GM10266 (cell line): Measurements from ENCODE around the gene ITGA6.
"Not testable (repeated sequence)": the region's sequence is repeated elsewhere in the genome, so short reads cannot be mapped to it uniquely, and the experiment has no call there.

Experiments used
- DNase-seq: peaks from one replicate; pipeline ENCODE4 v3.0.0; 2012; ENCODE audit errors: extremely low spot score
- CTCF ChIP-seq: IDR thresholded peaks from 2 replicates; pipeline ENCODE4 v1.5.1; 2012; ENCODE audit warnings: mild to moderate bottlenecking, low read depth; ENCODE audit not compliant: control insufficient read depth, insufficient read depth; ENCODE audit errors: missing control alignments

ITGA6 gene

GRCh38 chr2:172545408-172546075 lies 118.2 kb downstream of the ITGA6 start:
- no peak for DNase-seq
- no peak for TF ChIP-seq CTCF

GRCh38 chr2:172549131-172549530 lies 121.7 kb downstream of the ITGA6 start:
- no peak for TF ChIP-seq CTCF
- no peak for DNase-seq

- not testable (repeated sequence) for DNase-seq
Measured at GRCh38 chr2:172549802-172550201, 122.4 kb downstream of the ITGA6 start.

- no peak for TF ChIP-seq CTCF
- no peak for DNase-seq
Measured at GRCh38 chr2:172550419-172550818, 123.0 kb downstream of the ITGA6 start.

GRCh38 chr2:172551271-172551670 lies 123.9 kb downstream of the ITGA6 start:
- TF ChIP-seq CTCF, result no peak
- DNase-seq, result no peak

GRCh38 chr2:172552547-172553291 lies 125.3 kb downstream of the ITGA6 start:
- no peak for TF ChIP-seq CTCF

GRCh38 chr2:172554352-172555271 lies 127.2 kb downstream of the ITGA6 start:
- TF ChIP-seq CTCF, result no peak
- no peak for DNase-seq

More at GRCh38 chr2:172552547-172553291, 125.3 kb downstream of the ITGA6 start:
- no peak for DNase-seq
